ENCODE results near the gene TEAD1.

Gene TEAD1

DNA sequence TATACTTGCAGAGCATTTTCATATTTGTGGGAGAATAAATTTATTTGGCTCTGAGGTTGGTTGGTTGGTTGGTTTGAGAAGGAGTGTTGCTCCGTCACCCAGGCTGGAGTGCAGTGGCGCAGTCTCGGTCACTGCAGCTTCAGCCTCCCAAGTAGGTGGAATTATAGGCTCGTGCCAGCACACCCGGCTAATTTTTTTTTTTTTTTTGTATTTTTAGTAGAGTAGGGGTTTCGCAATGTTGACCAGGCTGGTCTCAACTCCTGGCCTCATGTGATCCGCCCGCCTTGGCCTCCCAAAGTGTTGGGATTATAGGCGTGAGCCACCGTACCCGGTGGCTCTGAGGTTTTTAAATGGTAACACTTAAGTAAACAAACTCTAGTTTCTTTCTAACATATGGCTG lies 161.1 kb downstream of the TEAD1 start:
- H3K4ac ChIP-seq (ENCODE audit: low read length), result no peak overlapping the region
- no peaks in the 10 kb centered on the region for H3K36me3 ChIP-seq (replicated peaks in 1 of 2; ENCODE audit: control insufficient read depth in 2 of 2, insufficient read depth in 2 of 2, low read length in 2 of 2)
- no peak overlapping the region for H2BK5ac ChIP-seq (ENCODE audit: low read length)
- H3K4me3 ChIP-seq (ENCODE audit: low read length in 2 of 2), result no peak overlapping the region
- no peak overlapping the region for H2BK12ac ChIP-seq (ENCODE audit: low read length)
- H3K4me1 ChIP-seq (ENCODE audit: control insufficient read depth in 2 of 2, insufficient read depth in 1 of 2, low read depth in 1 of 2, low read length in 2 of 2), result peaks cover 1 to 3% of the 10 kb centered on the region in 2 donors
- peaks cover 0 to 7% of the 10 kb centered on the region in 2 donors for H3K9me3 ChIP-seq (replicated peaks in 1 of 2; ENCODE audit: control insufficient read depth in 2 of 2, insufficient read depth in 1 of 2, low read depth in 1 of 2, low read length in 2 of 2)
- no CpG with 5 or more reads among the region's 11 CpGs for WGBS, 2 donors (ENCODE audit: extremely low coverage in 2 of 2, insufficient read length in 2 of 2, insufficient replicate concordance in 1 of 2)
- no peak overlapping the region for H2BK120ac ChIP-seq (ENCODE audit: low read depth, low read length)
- H3K18ac ChIP-seq (ENCODE audit: low read length), result no peak overlapping the region
- H2BK15ac ChIP-seq (ENCODE audit: low read length), result no peak overlapping the region
- no peak overlapping the region for H2AK5ac ChIP-seq (ENCODE audit: low read depth, low read length)
- no peak overlapping the region for H4K8ac ChIP-seq (ENCODE audit: low read depth, low read length)
- no peak overlapping the region for H4K91ac ChIP-seq (ENCODE audit: low read depth, low read length, poor library complexity)
- no peak overlapping the region for H3K9ac ChIP-seq (ENCODE audit: low read depth, low read length, poor library complexity)
- DNase-seq (ENCODE audit: low spot score), result no peak
- no peaks in the 10 kb centered on the region for H3K27me3 ChIP-seq (ENCODE audit: control insufficient read depth in 3 of 3, insufficient read depth in 3 of 3, low read depth in 1 of 3, low read length in 3 of 3)
- H3K79me1 ChIP-seq (ENCODE audit: low read depth, low read length), result peaks cover 3% of the 10 kb centered on the region
- no peak overlapping the region for H3K14ac ChIP-seq (ENCODE audit: low read length)
- H3K27ac ChIP-seq (replicated peaks; ENCODE audit: low read length), result no peak overlapping the region
- no peak overlapping the region for H3K23ac ChIP-seq (ENCODE audit: low read depth, low read length, poor library complexity)
- no peak overlapping the region for H3K4me2 ChIP-seq (ENCODE audit: insufficient read depth, low read length, poor library complexity, severe bottlenecking)
- no peak overlapping the region for H2AFZ ChIP-seq (ENCODE audit: low read length)

DNA sequence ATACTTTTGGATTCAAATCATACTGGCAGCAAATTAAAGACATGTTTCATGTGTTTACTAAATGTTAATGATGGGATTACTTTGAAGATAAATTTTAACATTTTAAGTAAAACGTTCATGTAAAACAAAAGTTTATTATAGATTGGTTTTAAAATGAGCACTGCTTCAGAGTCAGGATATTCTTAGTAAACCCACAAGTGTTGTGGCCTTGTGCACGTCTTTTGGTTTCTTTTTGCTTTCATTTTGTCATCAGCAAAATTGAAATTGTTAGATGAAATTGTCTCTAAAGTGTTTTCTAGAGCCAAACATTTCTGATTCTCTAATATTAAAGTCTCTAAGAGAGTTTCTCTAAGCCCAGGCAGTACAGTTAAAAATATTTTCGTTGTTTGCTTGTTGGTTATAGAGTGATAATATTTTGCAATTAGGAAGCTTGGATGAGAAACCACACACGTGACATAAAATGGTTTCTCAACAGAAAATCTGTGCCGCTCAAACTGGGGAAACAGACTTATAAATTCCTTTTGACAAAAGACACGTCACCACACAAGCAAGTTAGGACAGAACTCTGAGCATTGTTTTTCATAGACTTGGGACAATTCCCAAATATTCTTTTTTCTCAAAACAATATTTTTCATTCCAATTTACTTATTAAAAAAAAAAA lies 164.4 kb downstream of the TEAD1 start:
- Histone ChIP-seq H3K4ac (ENCODE audit: low read length) (no peak overlapping the region), H3K79me1 (ENCODE audit: low read depth, low read length) (peaks cover 3% of the 10 kb centered on the region), H4K91ac (ENCODE audit: low read depth, low read length, poor library complexity) (no peak overlapping the region), H2BK15ac (ENCODE audit: low read length) (no peak overlapping the region), H3K4me3 (ENCODE audit: low read length in 2 of 2) (no peak overlapping the region), H2BK120ac (ENCODE audit: low read depth, low read length) (no peak overlapping the region), H3K27ac (replicated peaks; ENCODE audit: low read length) (no peak overlapping the region), H3K36me3 (replicated peaks in 1 of 2; ENCODE audit: control insufficient read depth in 2 of 2, insufficient read depth in 2 of 2, low read length in 2 of 2) (no peaks in the 10 kb centered on the region), H3K14ac (ENCODE audit: low read length) (no peak overlapping the region), H3K4me1 (ENCODE audit: control insufficient read depth in 2 of 2, insufficient read depth in 1 of 2, low read depth in 1 of 2, low read length in 2 of 2) (peaks cover 14 to 31% of the 10 kb centered on the region in 2 donors), H2AFZ (ENCODE audit: low read length) (no peak overlapping the region), H3K4me2 (ENCODE audit: insufficient read depth, low read length, poor library complexity, severe bottlenecking) (no peak overlapping the region), H2BK12ac (ENCODE audit: low read length) (no peak overlapping the region), H3K9ac (ENCODE audit: low read depth, low read length, poor library complexity) (no peak overlapping the region), H3K18ac (ENCODE audit: low read length) (no peak overlapping the region), H2AK5ac (ENCODE audit: low read depth, low read length) (no peak overlapping the region), H3K27me3 (ENCODE audit: control insufficient read depth in 3 of 3, insufficient read depth in 3 of 3, low read depth in 1 of 3, low read length in 3 of 3) (no peaks in the 10 kb centered on the region), H3K23ac (ENCODE audit: low read depth, low read length, poor library complexity) (no peak overlapping the region), H3K9me3 (replicated peaks in 1 of 2; ENCODE audit: control insufficient read depth in 2 of 2, insufficient read depth in 1 of 2, low read depth in 1 of 2, low read length in 2 of 2) (peaks cover 0 to 7% of the 10 kb centered on the region in 2 donors), H2BK5ac (ENCODE audit: low read length) (no peak overlapping the region), H4K8ac (ENCODE audit: low read depth, low read length) (no peak overlapping the region)
- no peak for DNase-seq (ENCODE audit: low spot score)
- WGBS, 2 donors (ENCODE audit: extremely low coverage in 2 of 2, insufficient read length in 2 of 2, insufficient replicate concordance in 1 of 2), result no CpG with 5 or more reads among the region's 6 CpGs

DNA sequence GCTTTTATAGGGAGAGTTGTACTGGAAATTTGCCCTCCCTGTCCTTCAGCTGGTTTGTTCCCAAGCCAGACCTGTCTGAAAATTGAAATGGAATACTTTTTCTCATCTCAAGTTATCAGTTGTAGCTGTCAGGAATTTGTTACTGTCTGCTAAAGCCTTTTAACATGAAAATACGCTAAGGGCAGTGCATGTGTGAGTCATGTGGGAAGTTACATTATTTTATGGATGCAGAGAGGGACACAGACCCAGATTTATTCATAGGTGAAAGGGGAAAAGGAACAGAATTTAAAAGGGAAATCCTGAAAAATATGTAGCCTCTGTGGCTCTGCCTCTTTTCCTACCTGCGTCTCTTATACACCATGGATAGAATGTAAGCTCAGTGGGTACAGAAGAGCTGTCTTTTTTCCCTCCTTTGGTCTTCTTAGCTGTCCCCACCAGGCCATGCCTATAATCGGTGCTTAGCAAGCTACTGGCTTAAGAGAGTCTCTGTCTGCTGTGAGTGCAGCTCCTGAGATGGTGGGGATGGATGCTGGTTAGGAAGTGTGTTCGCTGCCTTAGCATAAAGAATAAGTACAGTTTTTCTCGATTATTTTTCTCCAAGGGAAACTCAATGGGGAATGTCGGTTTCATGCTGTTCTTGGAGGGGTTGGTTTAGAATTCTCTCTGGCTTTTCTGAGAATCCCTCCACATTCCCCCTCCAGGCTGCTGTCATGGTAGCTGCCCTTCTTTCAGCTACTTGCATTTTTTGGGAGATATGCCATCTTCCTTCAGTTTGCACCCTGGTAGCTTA lies 166.8 kb downstream of the TEAD1 start:
- H2BK15ac ChIP-seq (ENCODE audit: low read length), result no peak overlapping the region
- no peak overlapping the region for H3K14ac ChIP-seq (ENCODE audit: low read length)
- no peak overlapping the region for H3K4me3 ChIP-seq (ENCODE audit: low read length in 2 of 2)
- H3K9ac ChIP-seq (ENCODE audit: low read depth, low read length, poor library complexity), result no peak overlapping the region
- H3K23ac ChIP-seq (ENCODE audit: low read depth, low read length, poor library complexity), result no peak overlapping the region
- H2BK120ac ChIP-seq (ENCODE audit: low read depth, low read length), result no peak overlapping the region
- no peak overlapping the region for H2AK5ac ChIP-seq (ENCODE audit: low read depth, low read length)
- H3K4ac ChIP-seq (ENCODE audit: low read length), result no peak overlapping the region
- H3K9me3 ChIP-seq (replicated peaks in 1 of 2; ENCODE audit: control insufficient read depth in 2 of 2, insufficient read depth in 1 of 2, low read depth in 1 of 2, low read length in 2 of 2), result peaks cover 0 to 5% of the 10 kb centered on the region in 2 donors
- no peaks in the 10 kb centered on the region for H3K36me3 ChIP-seq (replicated peaks in 1 of 2; ENCODE audit: control insufficient read depth in 2 of 2, insufficient read depth in 2 of 2, low read length in 2 of 2)
- no peak overlapping the region for H4K91ac ChIP-seq (ENCODE audit: low read depth, low read length, poor library complexity)
- H3K18ac ChIP-seq (ENCODE audit: low read length), result no peak overlapping the region
- H3K27ac ChIP-seq (replicated peaks; ENCODE audit: low read length), result peak overlapping the region; percentile 33
- H4K8ac ChIP-seq (ENCODE audit: low read depth, low read length), result no peak overlapping the region
- H3K79me1 ChIP-seq (ENCODE audit: low read depth, low read length), result peaks cover 3% of the 10 kb centered on the region
- H2BK5ac ChIP-seq (ENCODE audit: low read length), result no peak overlapping the region
- no peak overlapping the region for H3K4me2 ChIP-seq (ENCODE audit: insufficient read depth, low read length, poor library complexity, severe bottlenecking)
- no CpG with 5 or more reads among the region's 6 CpGs for WGBS, 2 donors (ENCODE audit: extremely low coverage in 2 of 2, insufficient read length in 2 of 2, insufficient replicate concordance in 1 of 2)
- H2AFZ ChIP-seq (ENCODE audit: low read length), result no peak overlapping the region
- no peaks in the 10 kb centered on the region for H3K27me3 ChIP-seq (ENCODE audit: control insufficient read depth in 3 of 3, insufficient read depth in 3 of 3, low read depth in 1 of 3, low read length in 3 of 3)
- H3K4me1 ChIP-seq (ENCODE audit: control insufficient read depth in 2 of 2, insufficient read depth in 1 of 2, low read depth in 1 of 2, low read length in 2 of 2), result peaks cover 27 to 53% of the 10 kb centered on the region in 2 donors
- H2BK12ac ChIP-seq (ENCODE audit: low read length), result no peak overlapping the region
- no peak for DNase-seq (ENCODE audit: low spot score)

DNA sequence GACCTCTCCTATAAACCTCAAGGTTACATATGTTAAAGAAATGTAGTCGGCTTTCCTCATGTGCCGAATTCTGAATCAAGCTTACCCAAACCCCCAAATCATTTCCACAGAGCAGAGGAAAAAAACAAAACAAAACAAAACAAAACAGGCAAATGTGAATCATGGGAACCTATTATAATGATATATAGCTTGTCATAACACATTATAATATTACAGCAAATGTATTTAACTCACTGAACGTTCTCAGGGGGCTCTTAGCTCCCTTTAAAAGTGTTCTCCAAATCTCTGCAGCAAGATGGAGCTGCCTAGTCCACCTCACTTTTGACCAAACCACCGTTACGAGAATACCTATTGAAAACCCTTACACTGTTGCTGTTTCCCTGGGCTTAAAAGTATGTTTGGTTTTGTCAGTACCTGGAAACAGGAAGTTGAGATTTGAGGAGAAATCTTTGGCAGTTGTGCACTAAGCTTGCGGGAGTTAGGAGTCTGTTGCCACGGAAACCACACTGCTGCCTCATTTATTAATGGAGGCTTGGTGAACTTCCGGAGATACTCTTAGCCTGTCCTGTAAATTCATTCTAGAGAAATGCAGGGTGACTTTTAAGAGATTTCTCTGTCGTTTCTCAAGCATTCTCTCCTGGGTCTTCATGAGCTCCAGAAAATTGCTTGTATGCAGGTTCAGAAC lies 167.9 kb downstream of the TEAD1 start:
- Histone ChIP-seq H3K23ac (ENCODE audit: low read depth, low read length, poor library complexity) (no peak overlapping the region), H3K27ac (replicated peaks; ENCODE audit: low read length) (peak overlapping the region; percentile 71), H2AFZ (ENCODE audit: low read length) (peak overlapping the region; percentile 12), H3K36me3 (replicated peaks in 1 of 2; ENCODE audit: control insufficient read depth in 2 of 2, insufficient read depth in 2 of 2, low read length in 2 of 2) (no peaks in the 10 kb centered on the region), H3K4ac (ENCODE audit: low read length) (no peak overlapping the region), H2BK15ac (ENCODE audit: low read length) (no peak overlapping the region), H3K14ac (ENCODE audit: low read length) (no peak overlapping the region), H3K4me3 (ENCODE audit: low read length in 2 of 2) (no peak overlapping the region), H3K9ac (ENCODE audit: low read depth, low read length, poor library complexity) (no peak overlapping the region), H3K4me1 (ENCODE audit: control insufficient read depth in 2 of 2, insufficient read depth in 1 of 2, low read depth in 1 of 2, low read length in 2 of 2) (peaks cover 35 to 62% of the 10 kb centered on the region in 2 donors), H3K9me3 (replicated peaks in 1 of 2; ENCODE audit: control insufficient read depth in 2 of 2, insufficient read depth in 1 of 2, low read depth in 1 of 2, low read length in 2 of 2) (peaks cover 0 to 4% of the 10 kb centered on the region in 2 donors), H4K91ac (ENCODE audit: low read depth, low read length, poor library complexity) (no peak overlapping the region), H2AK5ac (ENCODE audit: low read depth, low read length) (no peak overlapping the region), H3K79me1 (ENCODE audit: low read depth, low read length) (peaks cover 3% of the 10 kb centered on the region), H4K8ac (ENCODE audit: low read depth, low read length) (no peak overlapping the region), H2BK5ac (ENCODE audit: low read length) (no peak overlapping the region), H2BK120ac (ENCODE audit: low read depth, low read length) (no peak overlapping the region), H2BK12ac (ENCODE audit: low read length) (no peak overlapping the region), H3K4me2 (ENCODE audit: insufficient read depth, low read length, poor library complexity, severe bottlenecking) (no peak overlapping the region), H3K18ac (ENCODE audit: low read length) (no peak overlapping the region), H3K27me3 (ENCODE audit: control insufficient read depth in 3 of 3, insufficient read depth in 3 of 3, low read depth in 1 of 3, low read length in 3 of 3) (no peaks in the 10 kb centered on the region)
- WGBS, 2 donors (ENCODE audit: extremely low coverage in 2 of 2, insufficient read length in 2 of 2, insufficient replicate concordance in 1 of 2), result no CpG with 5 or more reads among the region's 9 CpGs
- DNase-seq (ENCODE audit: low spot score), result no peak

Measured in neuronal stem cell (in vitro differentiated cells).